ENCODE data around the gene ENO3.

DNA sequence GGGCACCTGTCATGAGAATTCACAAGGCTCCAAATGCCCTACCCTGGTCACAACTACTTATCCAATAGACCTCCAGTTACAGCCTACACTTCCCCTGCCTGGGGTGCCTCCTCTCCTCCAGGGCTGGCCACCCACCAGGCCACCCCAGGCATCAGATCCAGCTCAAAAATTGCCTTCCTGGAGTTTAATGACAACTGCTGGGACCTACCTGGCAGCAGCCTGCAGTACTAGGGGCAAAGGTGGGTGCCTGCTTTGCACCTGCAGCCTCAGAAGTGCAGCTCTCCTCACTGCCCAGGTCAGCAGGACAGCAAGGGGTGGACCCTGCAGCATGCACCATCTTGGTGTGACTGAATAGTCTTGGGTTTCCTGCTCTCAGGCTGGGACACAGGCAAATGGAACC is 15.3 kb upstream of the ENO3 start:
- TF ChIP-seq, protein P1, sequence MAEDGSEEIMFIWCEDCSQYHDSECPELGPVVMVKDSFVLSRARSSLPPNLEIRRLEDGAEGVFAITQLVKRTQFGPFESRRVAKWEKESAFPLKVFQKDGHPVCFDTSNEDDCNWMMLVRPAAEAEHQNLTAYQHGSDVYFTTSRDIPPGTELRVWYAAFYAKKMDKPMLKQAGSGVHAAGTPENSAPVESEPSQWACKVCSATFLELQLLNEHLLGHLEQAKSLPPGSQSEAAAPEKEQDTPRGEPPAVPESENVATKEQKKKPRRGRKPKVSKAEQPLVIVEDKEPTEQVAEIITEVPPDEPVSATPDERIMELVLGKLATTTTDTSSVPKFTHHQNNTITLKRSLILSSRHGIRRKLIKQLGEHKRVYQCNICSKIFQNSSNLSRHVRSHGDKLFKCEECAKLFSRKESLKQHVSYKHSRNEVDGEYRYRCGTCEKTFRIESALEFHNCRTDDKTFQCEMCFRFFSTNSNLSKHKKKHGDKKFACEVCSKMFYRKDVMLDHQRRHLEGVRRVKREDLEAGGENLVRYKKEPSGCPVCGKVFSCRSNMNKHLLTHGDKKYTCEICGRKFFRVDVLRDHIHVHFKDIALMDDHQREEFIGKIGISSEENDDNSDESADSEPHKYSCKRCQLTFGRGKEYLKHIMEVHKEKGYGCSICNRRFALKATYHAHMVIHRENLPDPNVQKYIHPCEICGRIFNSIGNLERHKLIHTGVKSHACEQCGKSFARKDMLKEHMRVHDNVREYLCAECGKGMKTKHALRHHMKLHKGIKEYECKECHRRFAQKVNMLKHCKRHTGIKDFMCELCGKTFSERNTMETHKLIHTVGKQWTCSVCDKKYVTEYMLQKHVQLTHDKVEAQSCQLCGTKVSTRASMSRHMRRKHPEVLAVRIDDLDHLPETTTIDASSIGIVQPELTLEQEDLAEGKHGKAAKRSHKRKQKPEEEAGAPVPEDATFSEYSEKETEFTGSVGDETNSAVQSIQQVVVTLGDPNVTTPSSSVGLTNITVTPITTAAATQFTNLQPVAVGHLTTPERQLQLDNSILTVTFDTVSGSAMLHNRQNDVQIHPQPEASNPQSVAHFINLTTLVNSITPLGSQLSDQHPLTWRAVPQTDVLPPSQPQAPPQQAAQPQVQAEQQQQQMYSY (CRISPR knock-in tag; IDR thresholded peaks at IDR 0.05), result no peak
- TF ChIP-seq CBX5 (IDR thresholded peaks at IDR 0.05; ENCODE audit: low read depth) (no peak), STAT1 (conservative IDR thresholded peaks at IDR 0.05) (no peak), CHD1 (IDR thresholded peaks at IDR 0.05; ENCODE audit: low read depth, low read length) (no peak), RAD21 (IDR thresholded peaks at IDR 0.05; ENCODE audit: insufficient read depth, low read depth, low read length) (no peak), EP300 (IDR thresholded peaks at IDR 0.05; ENCODE audit: borderline replicate concordance in 1 of 2, control insufficient read depth in 1 of 2, low read depth in 2 of 2, low read length in 2 of 2) (no peak), RELA (IDR thresholded peaks at IDR 0.05; ENCODE audit: borderline replicate concordance, partially characterized antibody) (no peak), ESRRA (IDR thresholded peaks at IDR 0.05; ENCODE audit: low read length) (no peak), CBFB (IDR thresholded peaks at IDR 0.05; ENCODE audit: low read depth) (no peak), BHLHE40 (IDR thresholded peaks at IDR 0.05; ENCODE audit: borderline replicate concordance in 1 of 2, low read depth in 2 of 2, low read length in 1 of 2) (no peak)
- TF ChIP-seq, protein P2, sequence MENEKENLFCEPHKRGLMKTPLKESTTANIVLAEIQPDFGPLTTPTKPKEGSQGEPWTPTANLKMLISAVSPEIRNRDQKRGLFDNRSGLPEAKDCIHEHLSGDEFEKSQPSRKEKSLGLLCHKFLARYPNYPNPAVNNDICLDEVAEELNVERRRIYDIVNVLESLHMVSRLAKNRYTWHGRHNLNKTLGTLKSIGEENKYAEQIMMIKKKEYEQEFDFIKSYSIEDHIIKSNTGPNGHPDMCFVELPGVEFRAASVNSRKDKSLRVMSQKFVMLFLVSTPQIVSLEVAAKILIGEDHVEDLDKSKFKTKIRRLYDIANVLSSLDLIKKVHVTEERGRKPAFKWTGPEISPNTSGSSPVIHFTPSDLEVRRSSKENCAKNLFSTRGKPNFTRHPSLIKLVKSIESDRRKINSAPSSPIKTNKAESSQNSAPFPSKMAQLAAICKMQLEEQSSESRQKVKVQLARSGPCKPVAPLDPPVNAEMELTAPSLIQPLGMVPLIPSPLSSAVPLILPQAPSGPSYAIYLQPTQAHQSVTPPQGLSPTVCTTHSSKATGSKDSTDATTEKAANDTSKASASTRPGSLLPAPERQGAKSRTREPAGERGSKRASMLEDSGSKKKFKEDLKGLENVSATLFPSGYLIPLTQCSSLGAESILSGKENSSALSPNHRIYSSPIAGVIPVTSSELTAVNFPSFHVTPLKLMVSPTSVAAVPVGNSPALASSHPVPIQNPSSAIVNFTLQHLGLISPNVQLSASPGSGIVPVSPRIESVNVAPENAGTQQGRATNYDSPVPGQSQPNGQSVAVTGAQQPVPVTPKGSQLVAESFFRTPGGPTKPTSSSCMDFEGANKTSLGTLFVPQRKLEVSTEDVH (IDR thresholded peaks at IDR 0.05; ENCODE audit: low read depth, partially characterized antibody), result no peak
- TF ChIP-seq, protein P3, sequence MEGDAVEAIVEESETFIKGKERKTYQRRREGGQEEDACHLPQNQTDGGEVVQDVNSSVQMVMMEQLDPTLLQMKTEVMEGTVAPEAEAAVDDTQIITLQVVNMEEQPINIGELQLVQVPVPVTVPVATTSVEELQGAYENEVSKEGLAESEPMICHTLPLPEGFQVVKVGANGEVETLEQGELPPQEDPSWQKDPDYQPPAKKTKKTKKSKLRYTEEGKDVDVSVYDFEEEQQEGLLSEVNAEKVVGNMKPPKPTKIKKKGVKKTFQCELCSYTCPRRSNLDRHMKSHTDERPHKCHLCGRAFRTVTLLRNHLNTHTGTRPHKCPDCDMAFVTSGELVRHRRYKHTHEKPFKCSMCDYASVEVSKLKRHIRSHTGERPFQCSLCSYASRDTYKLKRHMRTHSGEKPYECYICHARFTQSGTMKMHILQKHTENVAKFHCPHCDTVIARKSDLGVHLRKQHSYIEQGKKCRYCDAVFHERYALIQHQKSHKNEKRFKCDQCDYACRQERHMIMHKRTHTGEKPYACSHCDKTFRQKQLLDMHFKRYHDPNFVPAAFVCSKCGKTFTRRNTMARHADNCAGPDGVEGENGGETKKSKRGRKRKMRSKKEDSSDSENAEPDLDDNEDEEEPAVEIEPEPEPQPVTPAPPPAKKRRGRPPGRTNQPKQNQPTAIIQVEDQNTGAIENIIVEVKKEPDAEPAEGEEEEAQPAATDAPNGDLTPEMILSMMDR (IDR thresholded peaks at IDR 0.05 in 2 of 3, conservative IDR thresholded peaks at IDR 0.05 in 1 of 3; ENCODE audit: control insufficient read depth in 2 of 3, extremely low read depth in 1 of 3, insufficient read depth in 1 of 3, low read depth in 3 of 3, low read length in 3 of 3), result no peak
- TF ChIP-seq, protein P4, sequence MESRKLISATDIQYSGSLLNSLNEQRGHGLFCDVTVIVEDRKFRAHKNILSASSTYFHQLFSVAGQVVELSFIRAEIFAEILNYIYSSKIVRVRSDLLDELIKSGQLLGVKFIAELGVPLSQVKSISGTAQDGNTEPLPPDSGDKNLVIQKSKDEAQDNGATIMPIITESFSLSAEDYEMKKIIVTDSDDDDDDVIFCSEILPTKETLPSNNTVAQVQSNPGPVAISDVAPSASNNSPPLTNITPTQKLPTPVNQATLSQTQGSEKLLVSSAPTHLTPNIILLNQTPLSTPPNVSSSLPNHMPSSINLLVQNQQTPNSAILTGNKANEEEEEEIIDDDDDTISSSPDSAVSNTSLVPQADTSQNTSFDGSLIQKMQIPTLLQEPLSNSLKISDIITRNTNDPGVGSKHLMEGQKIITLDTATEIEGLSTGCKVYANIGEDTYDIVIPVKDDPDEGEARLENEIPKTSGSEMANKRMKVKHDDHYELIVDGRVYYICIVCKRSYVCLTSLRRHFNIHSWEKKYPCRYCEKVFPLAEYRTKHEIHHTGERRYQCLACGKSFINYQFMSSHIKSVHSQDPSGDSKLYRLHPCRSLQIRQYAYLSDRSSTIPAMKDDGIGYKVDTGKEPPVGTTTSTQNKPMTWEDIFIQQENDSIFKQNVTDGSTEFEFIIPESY (IDR thresholded peaks at IDR 0.05), result no peak
